NCI-H526 treated with DMSO at 0.1 percent for 48 hours (cell line): ENCODE data around the gene CLMN.

ENCODE experiments used
- DNase-seq: peaks from one replicate; lab custom pipeline; 2025; lab: John Stamatoyannopoulos, UW

Gene CLMN

GRCh38 chr14:95261616-95262510, 57.8 kb downstream of the CLMN start:
- DNase-seq, result no peak

DNA sequence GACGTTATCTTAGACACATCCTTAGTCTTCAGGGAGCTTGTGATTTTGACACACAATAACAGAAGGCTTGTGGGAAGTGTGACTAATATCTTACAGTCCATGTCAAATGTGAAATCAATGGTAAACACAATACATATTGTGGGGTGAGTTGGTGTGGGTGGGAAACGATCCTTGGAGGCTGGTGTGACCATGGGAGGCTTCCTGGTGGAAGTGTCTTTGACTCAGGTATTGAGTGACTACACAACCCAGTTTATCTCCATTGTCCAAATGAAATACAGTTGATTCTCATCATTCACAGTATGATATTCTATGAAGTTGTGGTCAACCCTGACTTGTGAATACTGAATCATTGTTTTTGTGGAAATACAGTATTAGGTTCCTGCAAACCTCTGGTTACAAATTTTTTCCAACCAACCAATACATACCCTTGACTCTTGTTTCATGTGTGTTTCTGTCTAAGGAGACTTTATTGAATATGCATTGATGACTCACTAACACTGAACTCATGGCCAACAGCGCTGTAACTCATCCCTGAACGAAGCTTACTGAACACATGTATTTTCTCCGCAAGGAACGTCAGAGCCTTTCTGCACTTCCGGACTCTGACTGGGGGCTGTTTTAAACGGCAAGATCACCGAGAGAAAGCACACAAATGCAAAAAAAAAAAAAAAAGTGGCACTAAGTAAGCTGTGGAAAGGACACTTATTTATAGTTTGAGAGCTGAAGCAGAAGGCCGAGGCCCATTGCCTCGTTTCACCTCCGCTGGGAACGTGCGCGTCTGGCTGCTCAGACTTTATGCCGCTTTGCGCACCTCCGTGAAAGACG, 59.0 kb downstream of the CLMN start:
- DNase-seq, result no peak

- DNase-seq, result peak; percentile 57
These were observed 60.7 kb downstream of the CLMN start for GRCh38 chr14:95258754-95259593.

GRCh38 chr14:95258156-95258555, 61.6 kb downstream of the CLMN start:
- no peak for DNase-seq

- no peak for DNase-seq
These were observed 62.2 kb downstream of the CLMN start for GRCh38 chr14:95257521-95257920.

DNA sequence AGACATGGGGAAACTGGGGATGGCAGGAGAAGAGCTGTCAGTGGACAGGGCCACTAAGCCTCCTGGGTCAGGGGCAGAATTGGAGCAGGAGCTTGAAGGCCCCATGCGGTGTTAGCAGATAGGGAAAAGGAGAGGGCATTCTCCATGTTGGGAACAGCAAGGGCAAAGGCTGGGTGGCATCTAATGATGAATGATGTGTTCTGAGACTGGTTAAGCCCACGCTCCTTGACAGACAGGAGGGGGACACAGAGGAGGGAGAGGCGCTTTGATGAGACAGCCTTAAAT, 63.0 kb downstream of the CLMN start:
- no peak for DNase-seq

- DNase-seq, result peak; percentile 71
These were observed 63.5 kb downstream of the CLMN start for GRCh38 chr14:95256002-95256775.

GRCh38 chr14:95255487-95255886, 64.2 kb downstream of the CLMN start:
- peak; percentile 97 for DNase-seq

DNA sequence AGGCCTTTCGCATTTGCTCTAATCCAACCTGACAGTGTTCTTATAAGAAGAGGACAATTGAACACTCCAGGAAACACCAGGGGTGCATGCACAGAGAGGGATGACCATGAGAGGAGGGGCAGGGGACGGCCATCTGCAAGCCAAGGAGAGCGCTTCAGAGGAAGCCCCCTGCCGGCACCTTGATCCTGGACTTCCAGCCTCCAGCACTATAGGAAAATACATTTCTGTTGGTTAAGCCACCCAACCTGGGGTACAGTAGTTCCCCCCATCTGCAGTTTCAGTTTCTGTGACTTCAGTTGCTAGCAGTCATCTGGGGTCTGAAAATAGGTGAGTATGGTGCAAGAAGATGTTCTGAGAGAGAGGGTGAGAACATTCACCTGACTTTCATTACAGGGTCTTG, 64.7 kb downstream of the CLMN start:
- DNase-seq, result peak; percentile 70

DNA sequence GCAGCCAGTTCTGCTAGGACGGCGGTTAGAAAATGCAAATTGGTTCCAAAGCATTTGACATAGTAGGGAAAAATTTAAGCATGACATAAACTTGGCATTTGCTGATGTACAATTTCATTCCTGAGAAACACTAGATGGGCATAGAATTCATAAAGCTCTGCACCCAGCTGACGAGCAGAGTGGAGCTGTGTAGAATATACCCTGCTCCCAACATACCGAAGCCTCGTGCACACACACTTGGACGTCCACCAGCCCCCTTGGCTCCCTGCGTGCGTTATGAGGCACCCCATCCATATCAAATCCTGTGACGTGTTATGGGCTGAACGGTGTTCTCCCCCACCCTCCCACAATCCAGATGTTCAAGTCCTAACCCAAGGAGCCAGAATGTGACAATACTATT, 65.4 kb downstream of the CLMN start:
- DNase-seq, result peak; percentile 76

GRCh38 chr14:95253039-95253630, 66.6 kb downstream of the CLMN start:
- no peak for DNase-seq

DNA sequence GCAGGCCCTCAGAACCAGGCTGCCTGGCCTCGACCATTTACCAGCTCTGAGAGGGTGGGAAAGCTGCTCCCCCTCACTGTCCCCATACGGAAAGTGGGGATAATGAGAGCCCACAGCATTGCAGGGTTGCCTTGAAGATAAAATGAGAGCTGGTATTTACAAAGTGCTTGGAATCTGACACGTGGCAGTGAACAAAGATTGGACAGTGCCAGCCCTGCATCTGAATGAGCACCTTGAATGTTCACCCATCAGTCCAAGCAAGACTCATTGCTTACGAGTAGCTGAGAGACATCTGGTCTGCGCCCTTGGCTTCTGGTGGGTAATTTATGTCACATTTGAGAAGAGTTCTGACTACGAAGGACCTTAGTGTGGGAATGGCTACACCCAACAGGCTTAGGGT, 67.5 kb downstream of the CLMN start:
- DNase-seq, result no peak

DNA sequence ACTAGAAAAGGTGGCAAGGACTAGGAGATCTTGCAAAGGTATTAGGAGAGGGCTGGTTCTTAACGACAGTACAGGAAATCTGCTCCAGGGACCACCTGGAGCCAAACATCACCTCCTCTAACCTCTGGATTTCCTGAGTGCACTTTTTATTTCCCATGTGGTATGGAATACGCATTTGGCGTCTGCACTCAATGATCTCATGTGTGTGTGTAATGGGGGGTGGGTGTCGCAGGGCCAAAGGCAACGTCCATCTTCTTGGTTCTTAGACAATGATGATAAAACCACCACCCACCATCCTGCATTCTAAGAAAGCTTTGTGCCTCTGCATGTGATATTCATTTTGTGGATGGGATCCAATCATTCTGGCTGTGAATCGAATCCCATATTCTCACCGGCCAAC, 68.8 kb downstream of the CLMN start:
- no peak for DNase-seq

- peak; percentile 96 for DNase-seq
These were observed 69.5 kb downstream of the CLMN start for GRCh38 chr14:95250140-95250769.

GRCh38 chr14:95248432-95248831, 71.3 kb downstream of the CLMN start:
- DNase-seq, result no peak

GRCh38 chr14:95246870-95247269, 72.8 kb downstream of the CLMN start:
- no peak for DNase-seq

GRCh38 chr14:95245334-95245733, 74.4 kb downstream of the CLMN start:
- no peak for DNase-seq

- no peak for DNase-seq
These were observed 75.1 kb downstream of the CLMN start for GRCh38 chr14:95244587-95244986.

DNA sequence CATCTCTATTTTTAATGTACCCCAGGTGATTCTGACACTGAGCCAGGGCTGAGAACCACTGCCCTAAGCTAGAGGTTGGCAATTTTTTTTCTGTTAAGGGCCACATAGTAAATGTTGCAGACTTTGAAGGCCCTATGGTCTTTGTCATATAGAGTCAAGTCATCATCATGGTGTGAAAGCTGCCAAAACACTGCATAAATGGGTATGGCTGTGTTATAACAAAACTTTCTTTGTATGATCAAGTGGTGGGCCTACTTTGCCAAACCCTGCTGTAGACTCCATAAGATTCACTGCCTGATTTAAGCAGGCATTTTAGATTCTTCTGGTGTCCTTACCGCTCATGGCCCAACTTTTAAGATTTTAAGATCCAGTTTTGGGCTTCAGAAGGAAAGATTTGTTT, 76.8 kb downstream of the CLMN start:
- DNase-seq, result no peak

- peak; percentile 29 for DNase-seq
These were observed 78.6 kb downstream of the CLMN start for GRCh38 chr14:95240859-95241813.
